Activated T-cell treated with anti-CD3 and anti-CD28 coated beads for 1 hour (primary cell): ENCODE results near the gene HYOU1.
"Not testable (repeated sequence)": the region's sequence is repeated elsewhere in the genome, so short reads cannot be mapped to it uniquely, and the experiment has no call there.

Experiments
- DNase-seq: peaks from one replicate; pipeline ENCODE4 v3.0.0-alpha.2; 2020; ENCODE audit warnings: low read depth

HYOU1 gene

GRCh38 chr11:119042927-119043326 lies 14.1 kb downstream of the HYOU1 start:
- no peak for DNase-seq

GRCh38 chr11:119041821-119042514 lies 15.0 kb downstream of the HYOU1 start:
- no peak for DNase-seq

- DNase-seq, result not testable (repeated sequence)
Observed at GRCh38 chr11:119039471-119039870, 17.5 kb downstream of the HYOU1 start.

- DNase-seq, result no peak
Observed at GRCh38 chr11:119038884-119039283, 18.1 kb downstream of the HYOU1 start.

- DNase-seq, result no peak
Observed at GRCh38 chr11:119034813-119035212, 22.2 kb downstream of the HYOU1 start.

GRCh38 chr11:119033421-119033820 lies 23.6 kb downstream of the HYOU1 start:
- not testable (repeated sequence) for DNase-seq

GRCh38 chr11:119031912-119032280 lies 25.1 kb downstream of the HYOU1 start:
- no peak for DNase-seq

- peak; percentile 99 for DNase-seq
Observed at GRCh38 chr11:119030329-119031047, 26.5 kb downstream of the HYOU1 start, which contains the start of gene SLC37A4. Gene SLC37A4 (minus strand): TSS chr11:119030877.

GRCh38 chr11:119030029-119030328 lies 27.0 kb downstream of the HYOU1 start:
- no peak for DNase-seq

- no peak for DNase-seq
Observed at GRCh38 chr11:119029340-119030028, 27.5 kb downstream of the HYOU1 start.

DNA sequence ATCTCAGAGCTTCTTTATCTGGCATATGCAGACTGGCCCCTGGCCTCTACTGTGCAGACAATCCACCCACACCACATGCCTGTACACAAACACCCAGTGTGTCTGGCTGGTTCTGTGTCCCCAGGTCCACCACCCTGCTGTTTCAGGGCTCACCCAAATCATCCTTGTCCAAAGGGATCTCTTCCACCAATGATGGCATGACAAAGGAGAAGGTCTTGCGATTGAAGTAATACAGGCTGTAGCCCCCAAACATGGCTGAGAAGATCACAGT lies 28.0 kb downstream of the HYOU1 start:
- no peak for DNase-seq

DNA sequence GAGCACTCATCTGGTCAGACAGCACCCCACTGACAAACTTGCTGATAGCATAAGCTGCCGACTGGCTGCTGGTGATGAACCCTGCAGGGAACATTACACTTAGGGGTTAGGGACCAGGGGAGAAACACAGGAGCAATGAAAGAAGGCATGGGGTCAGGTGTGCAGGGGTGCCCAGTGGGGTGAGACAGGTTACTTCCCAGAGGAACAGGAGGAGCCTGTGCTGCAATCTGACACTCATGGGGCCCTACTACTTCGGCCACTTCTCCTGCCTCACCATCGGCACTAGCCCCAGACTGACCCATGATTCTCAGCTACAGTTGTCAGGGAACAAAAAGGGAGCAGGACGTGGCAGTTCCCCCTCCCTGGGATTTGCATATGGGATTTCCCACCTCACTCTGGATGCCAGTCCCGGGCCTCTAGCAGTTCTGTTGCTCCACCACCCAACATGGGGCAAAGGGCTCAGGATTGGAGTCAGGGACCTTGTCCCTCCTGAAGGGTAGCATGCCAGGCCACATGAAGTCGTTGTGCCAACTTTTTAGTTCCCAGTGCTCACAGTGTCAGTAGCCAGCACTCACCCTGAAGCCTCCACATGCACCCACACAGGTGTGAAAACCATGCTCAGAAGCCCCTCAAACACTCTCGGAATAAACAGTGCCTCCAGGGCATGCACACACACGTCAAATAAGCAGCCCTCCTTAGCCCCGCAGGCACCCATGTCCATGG lies 28.5 kb downstream of the HYOU1 start:
- DNase-seq, result no peak

DNA sequence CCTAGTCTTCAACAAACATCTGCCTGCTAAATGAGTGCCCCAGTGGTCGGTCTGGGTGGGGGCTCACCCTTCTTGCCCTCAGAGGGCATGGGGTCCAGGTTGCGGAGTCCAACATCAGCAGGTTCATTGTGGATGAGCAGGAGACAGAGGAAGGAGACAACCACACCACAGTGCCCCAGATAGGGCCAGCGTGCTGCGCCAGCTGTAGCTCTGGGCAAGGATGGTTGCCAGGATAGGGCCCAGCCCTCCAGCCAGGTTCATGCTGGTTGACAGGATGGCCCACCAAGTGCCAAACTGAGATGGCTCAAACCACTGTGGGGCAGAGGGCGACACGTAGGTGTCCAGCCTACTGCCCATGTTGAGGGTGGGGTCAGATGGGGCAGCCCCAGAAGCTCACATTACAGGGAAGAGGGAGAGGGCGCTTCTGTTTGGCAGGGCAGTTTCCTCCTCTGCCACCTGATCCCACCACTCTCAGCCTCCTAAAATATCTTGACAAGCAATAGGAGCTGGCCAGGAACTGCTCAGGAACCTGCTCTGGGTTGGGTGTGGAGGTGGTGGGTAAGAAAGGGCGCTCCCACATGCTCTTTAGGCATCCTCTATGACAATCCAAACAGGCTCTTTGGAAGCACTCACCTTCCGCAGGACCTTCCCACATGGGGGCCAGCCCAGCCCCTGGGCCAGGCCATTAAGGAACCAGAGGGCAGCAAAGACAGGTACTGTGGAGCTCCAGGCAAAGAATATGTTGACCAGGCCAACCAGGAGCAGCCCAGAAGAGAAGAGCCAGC lies 29.3 kb downstream of the HYOU1 start:
- DNase-seq, result no peak

GRCh38 chr11:119026970-119027369 lies 30.0 kb downstream of the HYOU1 start:
- DNase-seq, result no peak

DNA sequence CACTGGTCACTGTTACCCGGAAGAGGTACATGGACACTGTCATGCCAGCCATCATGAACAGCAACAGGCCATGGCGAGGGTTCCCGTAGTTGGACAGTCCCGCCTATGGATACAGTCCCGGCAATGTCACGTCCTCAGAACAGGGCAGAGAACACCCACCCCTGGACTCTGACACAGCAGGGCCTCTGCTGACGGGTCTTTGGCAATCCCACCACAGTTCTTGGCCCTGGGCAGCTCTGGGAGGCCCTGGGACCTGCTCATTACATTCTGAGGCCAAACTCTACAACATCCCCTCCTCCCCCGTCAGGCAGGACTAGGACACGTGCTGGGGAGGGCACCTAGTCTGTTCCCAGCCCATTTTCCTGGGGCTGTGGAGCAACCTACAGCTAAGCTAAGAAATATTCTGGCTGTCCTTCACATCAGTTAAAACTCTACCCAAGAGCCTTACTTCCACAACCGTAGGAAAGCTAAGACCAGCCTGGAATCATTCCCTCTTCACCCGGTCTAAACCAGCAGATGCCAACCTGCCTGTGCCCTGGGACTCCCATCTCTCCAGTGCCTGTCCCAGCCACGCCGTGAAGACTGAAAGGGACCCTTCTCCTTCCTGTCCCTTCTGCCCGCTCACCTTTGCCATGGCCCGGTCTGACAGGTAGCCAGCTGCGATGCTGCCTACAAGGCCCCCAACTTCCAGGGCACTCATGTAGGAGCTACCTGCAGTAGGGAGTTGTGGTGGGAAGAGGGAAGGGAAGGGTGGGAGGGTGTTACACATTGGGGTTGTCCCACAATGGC lies 30.8 kb downstream of the HYOU1 start:
- no peak for DNase-seq

DNA sequence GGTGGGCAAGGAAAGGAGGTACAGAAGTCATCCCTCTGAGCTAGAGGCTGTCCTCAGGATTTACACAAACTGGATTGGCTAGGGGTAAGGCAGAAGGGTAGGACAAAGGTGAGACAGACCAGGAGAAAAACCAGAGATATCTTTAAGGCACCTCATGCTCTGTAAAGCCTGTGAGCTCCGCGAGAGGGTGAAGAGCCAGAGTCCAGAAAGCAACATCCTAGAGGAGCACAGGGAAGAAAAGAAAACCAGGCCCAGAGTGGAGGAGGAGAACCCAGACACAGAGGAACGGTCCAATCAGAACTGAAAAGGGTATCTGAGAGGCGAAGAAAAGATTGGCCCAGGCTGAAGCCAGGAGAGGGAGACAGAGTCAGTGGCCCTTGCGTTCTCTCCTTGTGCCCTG lies 31.5 kb downstream of the HYOU1 start:
- no peak for DNase-seq

GRCh38 chr11:119025099-119025473 lies 31.9 kb downstream of the HYOU1 start:
- DNase-seq, result no peak

GRCh38 chr11:119024430-119025098 lies 32.4 kb downstream of the HYOU1 start:
- no peak for DNase-seq

DNA sequence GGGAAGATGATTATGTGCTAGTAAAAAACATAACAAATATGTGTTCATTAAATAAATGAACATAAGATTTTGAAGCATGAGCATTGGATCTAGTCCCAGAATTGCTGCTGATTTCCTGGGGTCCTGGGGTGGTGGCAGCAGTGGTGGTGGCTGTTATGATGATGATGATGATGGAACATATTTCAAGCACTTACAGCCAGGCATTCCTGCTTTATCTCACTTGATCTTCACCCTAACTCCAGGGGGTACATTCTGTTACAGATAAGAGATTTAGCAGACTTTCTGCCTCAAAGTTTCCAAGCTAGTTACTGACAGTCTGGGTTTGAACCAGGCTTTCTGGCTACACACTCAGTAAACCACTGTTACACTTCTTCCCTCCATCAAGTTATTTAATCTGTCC lies 33.3 kb downstream of the HYOU1 start:
- no peak for DNase-seq

- no peak for DNase-seq
Observed at GRCh38 chr11:119021631-119022030, 35.4 kb downstream of the HYOU1 start.

DNA sequence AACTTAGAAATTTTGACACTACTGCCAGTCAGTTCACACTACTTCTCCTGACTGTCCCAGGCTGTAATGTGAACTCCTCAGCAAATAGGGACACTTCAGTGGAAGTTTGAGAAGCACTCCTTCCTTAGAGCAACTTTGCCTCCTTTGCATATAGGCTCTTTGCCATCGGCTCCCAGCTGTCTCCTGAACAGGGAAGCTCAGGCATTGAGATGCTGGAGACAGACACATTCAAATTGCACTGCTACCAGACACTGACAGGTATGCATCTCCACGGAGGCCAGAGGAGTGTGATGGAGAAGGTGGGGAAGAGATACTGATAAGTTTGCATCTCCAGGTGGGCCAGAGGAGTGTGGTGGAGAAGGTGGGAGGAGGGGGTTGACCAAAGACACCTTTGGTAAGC lies 37.0 kb downstream of the HYOU1 start:
- DNase-seq, result no peak
